NCI-H1930 (cell line): ENCODE measurements around the gene FOXB2.
"Not testable (repeated sequence)": the region's sequence is repeated elsewhere in the genome, so short reads cannot be mapped to it uniquely, and the experiment has no call there.

ENCODE experiments used
- DNase-seq, 2 experiments: peaks; one replicate each; lab custom pipeline; 2025; lab: John Stamatoyannopoulos, UW

FOXB2 gene

DNA sequence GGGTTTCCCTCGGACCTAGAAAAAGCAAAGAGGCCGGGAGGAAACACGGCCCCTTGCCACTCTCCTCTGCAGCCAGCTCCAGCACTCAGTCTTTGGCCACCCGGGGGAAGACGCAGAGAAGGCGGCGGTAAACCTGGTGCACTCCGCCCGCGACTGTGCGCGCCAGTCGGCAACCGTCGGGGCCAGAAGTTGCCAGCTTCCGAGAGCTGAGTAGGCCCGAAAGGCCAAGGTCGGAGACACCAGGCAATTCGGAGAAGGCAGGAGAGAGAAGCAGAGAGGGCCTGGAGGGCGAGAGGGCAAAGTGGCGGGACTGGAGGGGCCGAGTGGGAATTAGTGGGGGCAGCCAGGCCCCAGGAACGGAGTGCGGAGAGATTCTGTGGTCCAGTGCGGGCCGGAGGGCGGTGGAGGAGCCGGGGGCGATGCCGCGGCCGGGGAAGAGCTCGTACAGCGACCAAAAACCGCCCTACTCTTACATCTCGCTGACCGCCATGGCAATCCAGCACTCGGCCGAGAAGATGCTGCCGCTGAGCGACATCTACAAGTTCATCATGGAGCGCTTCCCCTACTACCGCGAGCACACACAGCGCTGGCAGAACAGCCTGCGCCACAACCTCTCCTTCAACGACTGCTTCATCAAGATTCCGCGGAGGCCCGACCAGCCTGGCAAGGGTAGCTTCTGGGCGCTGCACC, at the start of gene FOXB2:
Gene FOXB2, plus strand, starts transcription at position 420 of the 690 bp plus-strand sequence. Its CDS starts 0 bp downstream, at position 420.
- no peak for DNase-seq

DNA sequence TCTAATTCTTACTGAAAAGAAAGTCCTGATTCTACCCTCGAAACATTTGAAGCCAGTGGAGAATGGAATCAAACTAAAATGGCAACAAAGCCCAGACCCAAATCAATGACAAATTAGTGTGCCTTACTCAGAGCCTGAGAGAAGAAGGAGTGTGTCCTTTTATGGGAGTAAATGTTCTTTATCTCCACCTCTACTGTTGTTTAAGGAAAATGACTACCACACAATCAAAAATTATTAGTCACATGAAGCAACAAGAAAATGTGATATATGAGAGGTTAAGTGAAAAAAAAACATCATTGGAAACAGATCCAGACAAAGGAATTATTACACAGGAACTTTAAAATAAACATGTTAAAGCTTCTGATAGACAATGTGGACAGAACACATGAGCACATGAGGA, 49.7 kb upstream of the FOXB2 start:
- DNase-seq = no peak

DNA sequence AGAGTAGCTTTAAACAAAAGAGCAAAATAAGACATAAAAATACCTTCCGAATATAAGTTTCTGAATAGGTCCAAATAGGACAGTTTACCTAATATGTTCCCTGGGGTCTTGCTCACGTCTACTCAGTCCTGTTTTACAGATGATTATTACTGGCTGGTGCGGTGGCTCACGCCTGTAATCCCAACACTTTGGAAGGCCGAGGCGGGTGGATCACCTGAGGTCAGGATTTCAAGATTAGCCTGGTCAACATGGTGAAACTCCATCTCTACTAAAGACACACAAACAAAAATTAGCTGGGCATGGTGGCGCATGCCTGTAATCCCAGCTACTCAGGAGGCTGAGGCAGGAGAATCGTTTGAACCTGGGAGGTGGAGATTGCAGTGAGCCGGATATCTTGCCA, 40.6 kb upstream of the FOXB2 start:
- DNase-seq = not testable (repeated sequence)

DNA sequence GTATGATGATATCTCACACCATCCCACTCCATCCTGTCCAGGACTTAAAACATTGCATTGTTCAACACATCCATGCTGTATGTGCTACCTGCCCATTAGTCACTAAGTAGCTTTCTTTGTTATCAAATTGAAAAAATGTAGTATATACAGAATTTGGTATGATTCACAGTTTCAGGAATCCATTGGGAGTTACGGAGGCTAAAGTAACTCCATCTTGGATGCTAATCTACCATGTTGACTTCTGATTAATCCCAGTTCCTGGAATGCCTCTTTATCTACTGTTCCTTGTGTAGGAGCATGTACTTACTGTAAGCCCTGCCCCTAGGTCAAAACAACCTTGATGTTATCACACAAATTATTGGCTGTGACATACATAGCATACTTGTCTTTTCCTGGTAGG, 38.9 kb upstream of the FOXB2 start:
- DNase-seq = no peak

DNA sequence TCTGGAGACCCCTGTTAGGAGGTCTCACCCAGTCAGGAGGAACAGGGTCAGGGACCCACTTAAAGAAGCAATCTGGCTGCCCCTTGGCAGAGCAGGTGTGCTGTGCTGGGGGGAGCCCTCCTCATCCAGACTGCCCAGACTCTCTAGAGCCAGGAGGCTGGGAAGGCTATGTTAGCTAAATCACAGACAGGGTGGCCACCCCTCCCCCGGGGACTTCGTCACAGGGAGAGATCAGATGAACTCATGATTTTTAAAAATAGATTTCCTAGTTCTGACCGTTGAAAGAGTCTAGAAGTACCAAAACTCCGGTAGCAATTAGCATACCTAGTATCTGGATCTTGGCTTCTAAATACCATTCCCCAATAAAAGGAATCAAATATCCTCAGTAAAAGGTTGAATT, 35.0 kb upstream of the FOXB2 start:
- DNase-seq = no peak

DNA sequence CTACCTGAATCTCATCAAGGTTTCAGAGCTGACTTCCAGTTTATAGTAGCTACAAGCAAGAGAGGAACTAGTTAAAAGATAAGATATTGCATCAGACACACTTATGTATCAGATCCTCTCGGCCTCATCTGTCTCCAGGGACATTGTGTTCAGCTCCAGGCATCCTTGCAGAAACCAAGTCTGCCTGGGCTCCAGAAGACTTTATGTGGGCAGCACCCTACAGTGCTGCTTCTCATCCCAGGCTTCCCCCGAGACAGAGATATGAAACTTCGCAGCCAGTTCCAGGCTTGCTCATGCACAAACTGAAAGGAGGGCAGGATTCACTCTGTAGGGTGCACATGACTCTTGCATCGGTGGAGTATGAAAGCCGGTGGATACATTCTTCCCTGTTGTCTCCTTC, 33.9 kb upstream of the FOXB2 start:
- no peak for DNase-seq

DNA sequence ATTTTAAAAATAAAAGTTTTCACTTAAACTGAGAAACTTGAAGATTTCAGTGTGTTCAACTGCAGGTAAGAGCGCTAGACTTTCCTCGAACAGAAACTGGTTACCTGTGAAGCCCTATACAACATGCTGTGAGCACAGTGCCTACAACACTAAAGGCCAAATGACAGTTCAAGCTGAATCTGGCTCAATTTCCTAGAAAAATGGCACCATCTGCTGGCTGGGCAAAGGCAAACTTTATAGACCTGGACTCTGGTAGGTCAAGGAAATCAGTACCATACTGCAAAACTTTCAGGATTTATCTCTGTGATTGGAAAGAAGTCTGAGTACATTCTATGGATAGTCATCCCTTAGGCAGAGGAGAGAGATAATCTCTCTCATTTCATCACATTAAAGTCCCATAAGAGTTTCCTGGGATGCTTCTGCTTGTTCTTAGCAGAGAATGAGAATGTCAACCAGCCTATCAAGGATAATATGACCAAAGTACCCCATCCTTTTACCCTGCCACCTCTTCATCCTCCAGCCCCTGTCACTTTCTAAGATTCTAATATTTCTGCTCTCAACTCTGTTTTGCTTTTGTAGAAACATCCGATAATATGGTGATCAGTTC, 31.8 kb upstream of the FOXB2 start:
- DNase-seq = peak; percentile 36 to 45

DNA sequence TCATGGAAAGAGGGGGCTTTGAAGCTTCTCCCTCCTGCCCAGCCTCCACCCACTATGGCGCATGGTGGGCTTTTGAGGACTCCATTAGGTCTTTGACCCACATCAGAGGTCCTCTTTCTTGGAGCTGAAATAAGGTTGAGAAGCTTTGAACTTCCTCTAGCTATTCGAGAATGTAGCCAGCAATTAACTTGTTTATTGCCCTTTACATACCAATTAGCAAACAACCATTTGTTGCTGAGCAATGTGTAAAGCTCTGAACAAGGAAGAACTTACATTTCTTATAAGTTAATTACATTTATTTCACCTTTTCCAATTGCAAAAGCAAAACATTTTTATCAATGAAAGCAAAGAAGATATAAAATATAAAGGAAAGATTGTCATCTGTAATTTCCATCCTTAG, 30.5 kb upstream of the FOXB2 start:
- no peak for DNase-seq

DNA sequence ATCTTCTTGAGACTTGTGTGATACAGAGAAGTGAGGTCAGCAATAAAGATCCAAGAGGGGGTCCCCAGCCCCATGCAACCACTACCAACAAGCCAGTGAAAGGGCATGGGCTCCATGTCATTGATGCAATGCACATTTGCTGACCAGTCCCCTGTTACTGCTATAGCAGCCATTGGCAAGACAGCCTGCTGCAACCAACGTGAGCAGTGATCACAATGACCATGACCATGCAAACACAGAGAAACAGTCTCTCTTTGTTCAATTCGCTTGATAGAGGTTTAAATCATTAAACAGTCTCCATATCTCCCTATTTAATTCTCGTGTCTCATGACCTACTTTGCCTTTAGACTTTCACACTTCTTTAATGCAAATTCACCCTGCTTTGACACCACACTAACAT, 30.0 kb upstream of the FOXB2 start:
- no peak for DNase-seq

DNA sequence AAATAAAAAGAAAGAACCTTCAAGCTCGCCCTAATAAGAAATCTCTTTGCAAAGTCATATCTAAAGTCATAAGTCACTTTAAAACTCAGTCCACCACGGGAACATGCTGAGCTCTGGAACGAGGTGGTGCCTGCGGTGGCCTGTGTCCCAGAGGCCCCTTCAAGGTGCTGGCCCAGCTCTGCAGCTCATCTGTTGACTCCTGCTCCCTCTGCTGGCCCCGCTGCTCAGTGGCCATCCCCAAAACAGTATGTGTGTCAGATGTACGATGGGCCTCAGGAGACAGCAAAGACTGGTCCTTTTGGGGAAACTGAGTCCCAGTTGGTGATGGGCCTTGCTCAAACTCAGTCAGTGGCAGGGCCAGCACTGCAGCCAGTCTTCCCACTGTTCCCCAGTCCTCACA, 22.8 kb upstream of the FOXB2 start:
- DNase-seq = no peak

DNA sequence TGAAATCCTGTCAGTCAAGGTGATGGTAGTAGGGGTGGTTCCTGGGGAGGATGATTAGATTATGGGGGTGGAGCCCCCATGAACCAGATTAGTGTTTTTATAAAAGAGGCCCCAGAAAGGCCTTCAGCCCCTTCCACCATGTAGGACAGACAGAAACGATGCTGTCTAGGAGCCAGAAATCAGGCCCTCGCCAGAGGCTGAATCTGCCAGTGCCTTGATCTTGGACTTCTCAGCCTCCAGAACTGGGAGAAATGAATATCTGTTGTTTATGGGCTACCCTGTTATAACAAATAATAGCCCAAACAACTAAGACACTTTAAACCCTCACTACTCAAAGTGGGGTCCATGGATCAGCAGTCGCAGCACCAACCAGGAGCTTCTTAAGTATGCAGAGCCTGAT, 20.2 kb upstream of the FOXB2 start:
- no peak for DNase-seq

DNA sequence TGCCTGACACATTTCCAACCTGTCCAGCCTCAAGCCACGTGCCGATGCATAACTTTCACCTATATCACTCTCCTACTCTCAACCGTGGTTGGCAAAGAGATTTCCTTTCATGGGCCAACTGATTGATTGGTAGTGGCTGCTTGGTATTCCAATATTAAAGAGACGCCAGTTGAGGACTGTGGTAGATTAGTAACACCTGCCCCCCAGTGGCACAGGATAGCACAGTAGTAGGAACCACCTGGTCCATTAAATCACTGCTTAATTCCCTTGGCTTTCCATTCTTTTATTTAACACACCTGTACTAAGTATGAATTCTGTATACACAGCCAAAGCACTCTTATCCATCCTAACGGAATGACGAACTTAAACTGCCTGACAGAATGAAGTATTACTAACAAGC, 19.1 kb upstream of the FOXB2 start:
- no peak for DNase-seq

DNA sequence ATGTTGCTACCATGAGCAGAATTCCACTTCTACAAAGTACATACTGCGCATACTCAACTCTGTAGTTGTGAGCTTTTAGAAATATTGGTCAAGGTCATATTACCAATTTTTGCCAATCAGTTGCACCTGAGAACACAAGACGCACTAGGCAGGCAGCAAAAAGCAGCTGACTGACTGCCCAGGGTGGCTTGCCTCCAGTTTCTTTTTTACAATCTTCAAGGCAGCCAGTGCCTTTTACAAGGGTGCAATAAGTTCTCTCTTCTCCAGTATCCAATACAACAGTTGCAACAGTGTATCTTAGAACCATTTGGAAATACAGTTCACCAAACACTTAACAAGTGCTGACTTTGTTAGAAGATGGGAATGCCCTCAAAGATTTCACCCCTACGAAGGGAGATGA, 16.1 kb upstream of the FOXB2 start:
- no peak for DNase-seq

DNA sequence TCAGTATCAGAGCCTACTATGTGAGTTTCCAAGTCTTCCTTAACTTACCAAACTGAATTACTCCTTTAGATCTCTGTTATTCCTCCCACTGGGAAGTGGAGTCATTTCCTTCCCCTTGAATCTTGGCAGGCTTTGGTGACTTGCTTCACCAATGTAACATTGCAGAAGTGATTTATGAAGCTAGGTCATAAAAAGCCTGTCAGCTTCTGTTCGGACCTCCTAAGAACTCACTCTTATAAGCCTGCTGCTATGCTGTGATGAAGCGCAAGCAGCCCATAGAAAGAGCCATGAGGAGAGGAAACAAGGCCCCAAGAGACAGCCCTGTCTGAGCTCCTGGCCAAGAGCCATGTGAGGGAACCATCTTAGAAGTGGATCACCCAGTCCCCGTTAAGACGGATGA, 14.2 kb upstream of the FOXB2 start:
- DNase-seq = no peak

DNA sequence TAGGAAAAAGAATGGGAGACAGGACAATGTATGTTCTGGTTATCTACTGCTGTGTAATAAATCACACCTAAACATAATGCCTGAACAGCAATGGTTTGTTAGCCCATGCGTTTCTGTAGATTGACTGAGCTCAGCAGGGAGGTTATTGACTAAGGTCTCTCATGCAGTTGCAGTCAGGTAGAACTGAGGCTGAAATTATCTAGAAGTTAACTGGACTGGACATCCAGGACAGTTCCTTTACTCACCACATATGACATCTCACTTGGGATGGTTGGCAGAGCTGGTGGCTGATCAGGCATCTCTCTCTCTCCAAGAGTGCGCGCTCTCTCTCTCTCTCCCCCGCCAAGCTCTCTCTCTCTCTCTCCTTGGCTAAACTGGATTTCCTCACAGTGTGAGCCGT, 8.9 kb upstream of the FOXB2 start:
- no peak for DNase-seq

DNA sequence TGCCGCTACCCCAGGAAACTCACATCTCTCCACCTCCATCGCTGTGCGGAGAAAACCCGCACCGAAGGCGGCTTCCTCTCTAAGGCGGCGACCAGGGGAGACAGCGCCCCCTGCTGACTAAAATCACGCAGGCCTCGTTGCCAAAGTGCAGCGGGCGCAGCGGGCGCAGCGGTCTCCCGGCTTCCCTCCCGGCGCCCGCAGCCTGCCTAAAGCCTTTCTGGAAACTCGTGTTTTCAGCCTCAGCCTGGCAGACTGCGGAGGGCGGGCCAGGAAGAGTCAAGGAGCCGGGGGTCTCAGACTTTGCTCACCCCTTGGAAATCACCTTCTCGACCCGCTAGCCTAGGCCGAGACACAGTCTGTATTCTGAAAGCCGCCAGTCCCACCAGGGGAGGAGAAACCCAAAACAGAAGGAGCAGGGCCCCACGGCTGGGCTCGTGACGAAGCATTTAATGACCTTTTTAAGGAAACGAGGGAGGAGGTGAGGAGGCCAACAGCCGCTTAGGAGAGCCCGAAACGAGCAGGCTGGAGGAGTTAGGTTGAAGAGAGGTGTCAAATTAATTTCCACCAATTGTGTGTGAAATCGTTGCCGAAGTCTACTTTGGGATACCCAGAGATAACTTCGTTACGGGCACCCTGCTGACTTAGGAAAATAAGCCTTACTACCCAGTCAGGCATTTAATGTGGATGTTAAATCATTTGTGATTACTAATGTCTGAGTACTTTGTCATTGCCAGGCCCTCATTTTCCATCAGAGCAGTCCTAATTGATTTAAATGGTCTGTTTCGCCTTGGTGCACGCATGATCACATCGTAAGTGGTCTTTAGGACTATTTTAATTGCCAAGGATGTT, 7.3 kb upstream of the FOXB2 start:
- DNase-seq = peak; percentile 49 to 53

DNA sequence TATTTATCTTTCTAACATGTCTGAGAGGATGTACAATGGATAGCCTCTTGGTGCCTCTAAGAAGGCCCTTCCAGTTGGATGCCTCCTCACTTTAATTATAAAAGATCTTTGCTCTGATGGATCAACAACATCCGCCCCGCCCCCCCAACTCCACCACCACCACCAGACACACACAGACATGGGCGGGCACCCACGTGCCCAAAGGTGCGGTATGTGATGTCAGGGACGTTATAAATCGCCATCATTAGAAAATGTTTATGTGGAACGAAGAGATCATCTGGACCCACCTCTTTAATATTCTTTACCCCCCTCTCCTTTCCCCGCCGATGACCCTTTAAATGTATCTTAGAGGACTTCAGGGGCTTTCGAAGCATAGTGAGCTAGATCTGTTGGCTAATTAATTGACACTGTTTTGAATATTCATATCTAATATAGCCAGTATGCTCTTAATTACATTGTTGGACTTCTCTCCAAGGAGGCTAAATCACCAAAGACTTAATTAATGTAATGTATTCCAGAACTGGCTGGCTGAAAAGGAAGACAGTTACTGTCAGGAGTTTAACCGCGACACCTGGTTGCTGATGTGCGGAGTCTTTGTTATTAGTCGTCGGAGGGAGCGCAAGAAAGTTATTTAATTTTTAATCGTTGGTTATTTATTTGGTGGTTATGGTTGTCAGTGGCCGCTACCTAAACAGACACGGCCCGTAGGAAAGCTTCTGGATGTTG, 6.1 kb upstream of the FOXB2 start:
- no peak for DNase-seq

DNA sequence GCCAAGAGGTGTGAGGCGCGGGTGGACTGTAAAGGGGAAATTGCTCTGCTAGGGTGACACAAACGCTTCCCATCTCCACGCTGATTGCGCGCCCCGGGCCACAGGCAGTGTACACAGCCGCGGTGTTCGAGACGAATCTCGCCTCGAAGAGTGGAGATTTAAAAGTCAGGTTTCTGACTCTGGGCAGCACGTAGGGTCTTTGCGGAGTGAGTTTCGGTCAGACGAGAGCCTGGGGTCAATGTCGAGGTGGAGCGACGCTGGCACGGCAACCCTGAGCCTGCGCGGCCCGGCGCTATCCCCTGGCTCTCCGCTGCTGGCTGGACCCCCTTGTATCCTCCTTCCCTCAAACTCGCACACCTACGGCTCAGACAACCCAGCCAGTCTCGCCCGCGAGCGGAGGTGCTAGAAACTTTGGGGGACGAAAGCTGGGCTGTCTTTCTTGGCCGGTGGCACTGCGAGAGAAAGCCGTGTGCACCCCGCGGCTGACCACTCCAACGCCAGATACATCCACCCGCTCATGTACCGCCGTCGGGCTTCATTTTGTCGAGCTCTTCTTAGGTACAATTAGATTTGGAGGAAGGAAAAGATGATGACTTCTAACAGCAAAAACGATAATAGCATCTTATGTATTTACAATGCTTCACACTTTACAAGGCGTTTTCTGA, 5.4 kb upstream of the FOXB2 start:
- no peak for DNase-seq

DNA sequence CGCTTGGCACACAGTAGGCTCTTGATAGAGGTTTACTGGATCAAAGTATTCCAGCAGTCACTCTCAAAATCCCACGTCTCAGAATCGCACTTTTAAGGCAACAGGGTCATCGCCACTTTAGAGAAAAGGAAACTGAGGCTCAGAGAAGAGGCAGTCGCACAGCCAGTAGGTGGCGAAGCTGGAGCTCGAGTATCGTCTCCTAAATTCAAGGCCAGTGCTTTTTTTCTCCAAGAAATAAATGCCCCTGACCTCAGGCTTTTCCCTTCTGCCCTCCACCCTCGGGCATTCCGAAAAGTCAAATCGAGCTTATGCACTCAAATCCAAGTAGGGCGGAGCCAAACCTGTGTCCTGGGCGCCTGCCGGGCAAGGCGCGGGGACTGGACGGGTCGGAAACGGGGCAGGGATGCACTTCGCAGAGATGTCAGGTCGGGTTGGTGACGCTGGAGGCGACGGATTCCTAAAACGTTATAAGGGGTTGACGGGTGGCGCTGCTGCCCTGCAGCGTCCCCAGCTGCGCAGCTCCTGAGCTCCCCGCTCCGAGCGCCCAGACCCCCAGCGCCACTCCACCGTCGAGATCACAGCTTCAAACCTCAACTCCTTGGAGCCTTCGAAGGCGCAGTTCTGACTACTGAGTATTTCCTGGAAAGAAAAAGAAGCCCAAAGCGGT, 4.7 kb upstream of the FOXB2 start:
- DNase-seq = no peak

DNA sequence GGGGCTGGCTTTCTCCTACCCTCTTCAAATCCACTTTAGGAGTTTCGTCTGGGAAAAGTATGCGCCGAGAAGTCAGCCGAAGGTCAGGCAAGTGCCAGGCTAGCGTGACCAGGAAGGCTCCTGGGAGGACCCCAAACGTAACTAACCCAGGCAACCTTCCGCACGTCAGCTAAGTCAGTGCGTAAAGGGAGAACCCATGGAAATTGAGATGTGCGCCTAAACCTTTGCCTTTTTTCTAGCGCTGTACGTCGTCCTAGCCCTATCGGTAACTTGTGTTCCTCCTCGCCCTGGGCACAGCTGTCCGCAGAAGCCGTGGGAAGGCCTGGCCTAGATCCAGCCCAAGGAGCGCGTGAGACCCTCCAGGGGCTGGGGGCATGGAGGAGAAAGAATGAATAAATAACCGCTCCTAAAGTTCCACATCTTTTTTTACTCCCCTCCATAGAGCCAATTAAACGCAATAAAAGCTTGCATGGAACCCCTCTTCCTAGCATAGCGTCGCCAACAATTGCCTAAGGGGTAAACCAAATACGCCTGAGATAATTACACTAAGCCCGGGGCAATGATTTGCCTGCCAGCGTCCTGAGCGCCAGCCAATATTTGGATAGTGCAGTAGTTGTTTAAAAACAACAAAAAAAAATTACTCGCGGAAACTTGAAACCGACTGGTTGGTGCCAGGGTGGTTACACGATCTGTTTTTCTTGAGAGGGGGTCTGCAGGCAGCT, 4.0 kb upstream of the FOXB2 start:
- DNase-seq = no peak

DNA sequence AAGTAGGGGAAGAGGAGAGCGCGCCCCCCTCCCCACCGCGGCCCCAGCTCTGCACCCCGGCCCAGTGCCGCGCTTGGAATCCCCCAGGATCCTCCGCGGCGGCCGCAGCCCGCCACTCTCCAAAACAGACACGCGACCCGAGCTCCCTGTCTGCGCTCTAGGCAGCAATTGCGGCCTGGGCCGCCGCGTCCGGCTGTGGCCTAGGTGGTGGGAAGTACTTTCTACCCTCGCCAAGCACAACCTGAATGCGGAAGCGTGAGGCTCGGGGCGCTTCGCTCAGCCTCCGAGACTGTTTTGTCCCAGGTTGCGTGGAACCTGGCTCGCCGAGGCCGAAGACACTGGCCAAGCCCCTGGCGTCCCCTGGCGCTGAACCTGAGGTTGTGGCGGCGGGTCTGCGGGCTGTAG, 3.3 kb upstream of the FOXB2 start:
- no peak for DNase-seq
